ENCODE measurements around the gene MISP3.
A peak's percentile ranks its signal among the peaks of the same experiment; 100 is the strongest.
"Not testable (repeated sequence)": the region's sequence is repeated elsewhere in the genome, so short reads cannot be mapped to it uniquely, and the experiment has no call there.

The MISP3 gene

GRCh38 chr19:14072535-14073260 is at the start of gene MISP3:
Gene MISP3 (plus strand): TSS chr19:14072786. CDS start chr19:14073310, 524 bp downstream.
- DNase-seq (ENCODE audit: low read depth in 3 of 3), result peak in 1 of 3 experiments; percentile 55

GRCh38 chr19:14023404-14024235 is 49.0 kb upstream of the MISP3 start:
- no peak for DNase-seq (ENCODE audit: low read depth in 3 of 3)

- not testable (repeated sequence) for DNase-seq (ENCODE audit: low read depth in 3 of 3)
Observed at GRCh38 chr19:14026652-14027192, 45.9 kb upstream of the MISP3 start.

GRCh38 chr19:14027856-14028450 is 44.6 kb upstream of the MISP3 start, which contains the start of gene RLN3:
Gene RLN3 (plus strand): TSS chr19:14028148. CDS start chr19:14028205, 57 bp downstream.
- DNase-seq (ENCODE audit: low read depth in 3 of 3), result no peak

- no peak for DNase-seq (ENCODE audit: low read depth in 3 of 3)
Observed at GRCh38 chr19:14028901-14029300, 43.7 kb upstream of the MISP3 start.

- DNase-seq (ENCODE audit: low read depth in 3 of 3), result no peak
Observed at GRCh38 chr19:14030997-14031718, 41.4 kb upstream of the MISP3 start.

GRCh38 chr19:14031719-14032480 is 40.7 kb upstream of the MISP3 start, which contains the start of gene IL27RA:
Gene IL27RA (plus strand): TSS chr19:14031762. CDS start chr19:14031873, 111 bp downstream.
- peak; percentile 53 to 80 (median 60) for DNase-seq (ENCODE audit: low read depth in 3 of 3)

- no peak for DNase-seq (ENCODE audit: low read depth in 3 of 3)
Observed at GRCh38 chr19:14033946-14034345, 38.6 kb upstream of the MISP3 start.

- not testable (repeated sequence) for DNase-seq (ENCODE audit: low read depth in 3 of 3)
Observed at GRCh38 chr19:14035159-14035558, 37.4 kb upstream of the MISP3 start.

GRCh38 chr19:14035706-14036105 is 36.9 kb upstream of the MISP3 start:
- no peak for DNase-seq (ENCODE audit: low read depth in 3 of 3)

GRCh38 chr19:14039181-14039580 is 33.4 kb upstream of the MISP3 start:
- no peak for DNase-seq (ENCODE audit: low read depth in 3 of 3)

- not testable (repeated sequence) for DNase-seq (ENCODE audit: low read depth in 3 of 3)
Observed at GRCh38 chr19:14042659-14043608, 29.7 kb upstream of the MISP3 start.

GRCh38 chr19:14047866-14048265 is 24.7 kb upstream of the MISP3 start:
- DNase-seq (ENCODE audit: low read depth in 3 of 3), result not testable (repeated sequence)

- peak; percentile 60 to 79 (median 63) for DNase-seq (ENCODE audit: low read depth in 3 of 3)
Observed at GRCh38 chr19:14048443-14049153, 24.0 kb upstream of the MISP3 start.

GRCh38 chr19:14050512-14050911 is 22.1 kb upstream of the MISP3 start:
- no peak for DNase-seq (ENCODE audit: low read depth in 3 of 3)

GRCh38 chr19:14050961-14051360 is 21.6 kb upstream of the MISP3 start:
- not testable (repeated sequence) for DNase-seq (ENCODE audit: low read depth in 3 of 3)

GRCh38 chr19:14051980-14052379 is 20.6 kb upstream of the MISP3 start:
- no peak for DNase-seq (ENCODE audit: low read depth in 3 of 3)

- DNase-seq (ENCODE audit: low read depth in 3 of 3), result no peak
Observed at GRCh38 chr19:14052470-14052869, 20.1 kb upstream of the MISP3 start.

GRCh38 chr19:14053032-14053431 is 19.6 kb upstream of the MISP3 start:
- DNase-seq (ENCODE audit: low read depth in 3 of 3), result no peak
